AG09319 (cell line): Measurements from ENCODE around the gene GPBP1.

Source experiments
- DNase-seq: peaks from one replicate; pipeline ENCODE4 v3.0.0-alpha.2; 2010; ENCODE audit warnings: low read depth; ENCODE audit errors: extremely low read depth
- CTCF ChIP-seq: IDR thresholded peaks from 2 replicates; pipeline ENCODE4 v1.5.1; 2011; ENCODE audit warnings: low read depth, mild to moderate bottlenecking, inconsistent platforms, low read length, moderate library complexity

The GPBP1 gene

GRCh38 chr5:57243286-57244137 lies 69.7 kb downstream of the GPBP1 start:
- no peak for TF ChIP-seq CTCF
- no peak for DNase-seq

GRCh38 chr5:57244331-57244730 lies 70.5 kb downstream of the GPBP1 start:
- no peak for DNase-seq
- TF ChIP-seq CTCF = no peak

- TF ChIP-seq CTCF = no peak
- DNase-seq = no peak
These were observed 72.6 kb downstream of the GPBP1 start for GRCh38 chr5:57246426-57246825.

- no peak for TF ChIP-seq CTCF
These were observed 73.9 kb downstream of the GPBP1 start for GRCh38 chr5:57247765-57248164.

GRCh38 chr5:57249265-57249874 lies 75.5 kb downstream of the GPBP1 start:
- no peak for TF ChIP-seq CTCF
- DNase-seq = no peak

More at GRCh38 chr5:57247765-57248164, 73.9 kb downstream of the GPBP1 start:
- DNase-seq = no peak

GRCh38 chr5:57258052-57258451 lies 84.2 kb downstream of the GPBP1 start:
- no peak for DNase-seq
- no peak for TF ChIP-seq CTCF

GRCh38 chr5:57258943-57259342 lies 85.1 kb downstream of the GPBP1 start:
- DNase-seq = no peak
- no peak for TF ChIP-seq CTCF
